Type B pancreatic cell (in vitro differentiated cells): ENCODE data around the gene DGKI. TPM values are rescaled to one million over a fixed set of nuclear protein-coding genes. Genes with fewer than 3 reads are reported as not detected.

ENCODE experiments used
- DNase-seq: peaks from one replicate; pipeline ENCODE4 v3.0.0; 2021; ENCODE audit warnings: mixed read lengths; ENCODE audit not compliant: unreplicated experiment; ENCODE audit errors: extremely low spot score
- H3K27ac Mint-ChIP-seq: 2 replicates; pipeline ENCODE4 v1.8.0; 2021; ENCODE audit warnings: mild to moderate bottlenecking, mixed read lengths
- H3K27me3 Mint-ChIP-seq: 2 replicates; pipeline ENCODE4 v1.8.0; 2021; ENCODE audit warnings: mixed read lengths
- H3K36me3 Mint-ChIP-seq: 2 replicates; pipeline ENCODE4 v1.8.0; 2021; ENCODE audit warnings: mixed read lengths
- H3K4me1 Mint-ChIP-seq: one replicate; pipeline ENCODE4 v1.8.0; 2021; ENCODE audit warnings: mixed read lengths; ENCODE audit not compliant: unreplicated experiment
- H3K4me3 Mint-ChIP-seq: 2 replicates; pipeline ENCODE4 v1.8.0; 2021; ENCODE audit warnings: mild to moderate bottlenecking, mixed read lengths
- H3K9me3 Mint-ChIP-seq: 2 replicates; pipeline ENCODE4 v1.8.0; 2021; ENCODE audit warnings: mixed read lengths
- total RNA-seq: library from RNA; stranded (reverse); gene quantifications from 2 replicates; pipeline ENCODE4 v1.2.1, GENCODE V29; 2021; ENCODE audit warnings: low replicate concordance
- TF ChIP-seq, protein P1 (sequence below): fragments of 200-600 bp; sonication (generic); conservative IDR thresholded peaks from 2 replicates; pipeline ENCODE4 v1.5.0; 2021; ENCODE audit warnings: antibody characterized with exemption, mild to moderate bottlenecking

DGKI gene
- total RNA-seq, 1 donor from 2014 or later: 2.8 TPM

DNA sequence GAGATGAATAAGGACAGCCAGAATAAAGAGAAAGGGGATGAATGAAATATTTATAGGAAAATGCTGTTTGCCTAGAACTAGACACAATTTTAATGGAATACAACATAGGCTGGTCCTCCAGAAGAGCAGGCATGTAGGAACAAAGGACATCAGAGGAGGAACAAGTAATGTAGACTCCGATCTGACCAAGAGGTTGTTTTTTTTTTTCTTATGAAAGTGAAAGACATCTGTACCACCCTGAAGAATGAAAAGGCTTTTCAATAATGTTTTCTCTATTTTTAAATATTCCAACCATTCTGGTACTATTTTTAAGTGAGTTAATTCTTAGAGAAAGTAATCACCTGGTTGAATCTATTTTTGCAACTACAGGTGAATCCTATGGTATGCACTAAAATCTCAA is 366.4 kb downstream of the DGKI start:
- H3K36me3 Mint-ChIP-seq: no peaks in the 10 kb centered on the region
- DNase-seq: no peak
- no peak overlapping the region for H3K4me3 Mint-ChIP-seq
- H3K27me3 Mint-ChIP-seq: peaks cover 4% of the 10 kb centered on the region
- no peak overlapping the region for H3K27ac Mint-ChIP-seq
- TF ChIP-seq, protein P1, sequence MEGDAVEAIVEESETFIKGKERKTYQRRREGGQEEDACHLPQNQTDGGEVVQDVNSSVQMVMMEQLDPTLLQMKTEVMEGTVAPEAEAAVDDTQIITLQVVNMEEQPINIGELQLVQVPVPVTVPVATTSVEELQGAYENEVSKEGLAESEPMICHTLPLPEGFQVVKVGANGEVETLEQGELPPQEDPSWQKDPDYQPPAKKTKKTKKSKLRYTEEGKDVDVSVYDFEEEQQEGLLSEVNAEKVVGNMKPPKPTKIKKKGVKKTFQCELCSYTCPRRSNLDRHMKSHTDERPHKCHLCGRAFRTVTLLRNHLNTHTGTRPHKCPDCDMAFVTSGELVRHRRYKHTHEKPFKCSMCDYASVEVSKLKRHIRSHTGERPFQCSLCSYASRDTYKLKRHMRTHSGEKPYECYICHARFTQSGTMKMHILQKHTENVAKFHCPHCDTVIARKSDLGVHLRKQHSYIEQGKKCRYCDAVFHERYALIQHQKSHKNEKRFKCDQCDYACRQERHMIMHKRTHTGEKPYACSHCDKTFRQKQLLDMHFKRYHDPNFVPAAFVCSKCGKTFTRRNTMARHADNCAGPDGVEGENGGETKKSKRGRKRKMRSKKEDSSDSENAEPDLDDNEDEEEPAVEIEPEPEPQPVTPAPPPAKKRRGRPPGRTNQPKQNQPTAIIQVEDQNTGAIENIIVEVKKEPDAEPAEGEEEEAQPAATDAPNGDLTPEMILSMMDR: no peak
- H3K4me1 Mint-ChIP-seq: peaks cover 4% of the 10 kb centered on the region
- H3K9me3 Mint-ChIP-seq: peaks cover 5% of the 10 kb centered on the region

DNA sequence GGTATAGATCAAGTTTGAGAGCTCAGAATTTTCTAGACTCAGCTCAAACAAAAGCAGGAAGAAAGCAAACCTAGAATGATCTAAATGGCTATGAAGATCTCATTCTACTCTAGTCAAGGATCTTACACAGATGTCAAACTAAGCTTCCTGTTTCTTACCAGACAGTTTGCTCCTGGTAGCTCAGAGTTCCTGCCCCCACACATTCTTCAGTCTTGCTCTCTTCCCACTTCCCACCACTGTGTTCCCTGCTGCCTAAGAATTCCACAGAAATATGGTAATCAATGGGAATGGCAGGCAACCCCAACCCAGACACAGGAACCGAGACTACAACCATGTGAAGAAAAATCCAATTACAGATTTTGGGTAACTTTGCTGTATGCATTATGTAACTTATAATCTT is 369.8 kb downstream of the DGKI start:
- TF ChIP-seq, protein P1: no peak
- Mint-ChIP-seq H3K4me1 (peaks cover 4% of the 10 kb centered on the region), H3K27me3 (peaks cover 4% of the 10 kb centered on the region), H3K36me3 (no peaks in the 10 kb centered on the region), H3K27ac (no peak overlapping the region), H3K9me3 (peaks cover 5% of the 10 kb centered on the region), H3K4me3 (no peak overlapping the region)
- DNase-seq: no peak

DNA sequence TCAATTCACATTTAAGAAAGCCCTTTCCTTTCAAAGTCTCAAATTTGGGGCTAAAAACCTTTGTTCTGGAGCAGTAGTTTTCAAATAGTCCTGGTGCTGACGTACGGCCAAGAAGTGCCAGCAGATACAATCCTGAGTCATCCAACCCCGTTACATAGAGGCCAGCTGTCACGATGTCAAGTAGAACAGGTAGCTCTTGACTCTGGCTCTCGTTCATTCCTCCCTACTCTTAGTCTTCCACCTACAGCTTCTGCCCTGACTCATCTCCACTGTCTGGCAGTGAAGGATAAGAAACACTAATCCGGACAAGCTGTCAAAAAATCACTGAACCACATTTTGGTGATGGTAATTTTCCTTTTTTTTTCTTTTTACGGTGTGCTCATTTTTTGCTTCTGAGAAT is 370.8 kb downstream of the DGKI start:
- Mint-ChIP-seq H3K4me1 (peaks cover 2% of the 10 kb centered on the region), H3K9me3 (peaks cover 4% of the 10 kb centered on the region), H3K4me3 (no peak overlapping the region), H3K36me3 (no peaks in the 10 kb centered on the region), H3K27ac (no peak overlapping the region), H3K27me3 (peaks cover 4% of the 10 kb centered on the region)
- DNase-seq: no peak
- TF ChIP-seq, protein P1: no peak

DNA sequence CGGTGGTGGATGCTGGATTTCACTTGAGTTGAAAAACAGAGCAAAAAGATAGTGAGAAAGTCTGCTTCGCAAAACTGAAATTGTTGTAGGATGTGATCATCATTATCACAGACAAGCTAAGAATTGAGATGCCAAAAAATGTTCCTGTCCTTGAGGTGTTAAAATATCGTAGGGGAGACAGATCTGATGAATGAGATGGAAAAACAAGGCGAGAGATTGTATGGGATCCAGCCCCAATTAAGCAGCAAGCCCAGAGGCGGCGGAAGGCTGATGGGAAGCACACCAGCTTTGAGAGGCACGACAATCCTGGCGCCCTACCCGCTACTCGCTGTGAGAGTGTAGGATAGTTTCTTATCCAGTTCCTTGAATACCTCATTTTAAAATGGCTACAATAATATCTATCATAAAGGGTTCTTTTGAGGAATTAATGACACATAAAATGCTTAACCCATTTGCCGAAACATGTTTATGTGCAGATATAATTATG is 372.2 kb downstream of the DGKI start:
- no peaks in the 10 kb centered on the region for H3K27me3 Mint-ChIP-seq
- H3K4me3 Mint-ChIP-seq: no peak overlapping the region
- H3K9me3 Mint-ChIP-seq: no peaks in the 10 kb centered on the region
- TF ChIP-seq, protein P1: no peak
- H3K27ac Mint-ChIP-seq: no peak overlapping the region
- DNase-seq: no peak
- H3K4me1 Mint-ChIP-seq: no peaks in the 10 kb centered on the region
- H3K36me3 Mint-ChIP-seq: no peaks in the 10 kb centered on the region

DNA sequence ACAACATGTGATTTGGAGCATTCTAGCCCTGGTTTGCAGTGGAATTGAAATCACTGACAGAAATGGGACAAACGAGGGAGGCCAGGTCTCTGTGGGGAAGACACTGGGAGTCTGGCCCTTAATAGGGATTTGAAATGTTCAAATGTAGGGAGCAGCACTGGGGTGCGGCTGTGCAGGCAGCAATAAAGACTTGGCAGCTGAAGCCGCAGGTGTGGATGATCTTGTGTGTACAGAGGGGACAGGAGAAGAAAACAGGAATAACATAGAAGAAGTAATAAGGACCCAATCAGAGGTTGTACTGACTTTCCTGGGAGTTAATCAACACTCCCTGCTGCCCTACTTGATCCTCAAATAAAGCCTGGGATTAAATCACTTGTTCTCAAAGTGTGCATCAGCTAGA is 375.6 kb downstream of the DGKI start:
- no peak overlapping the region for H3K4me3 Mint-ChIP-seq
- no peaks in the 10 kb centered on the region for H3K4me1 Mint-ChIP-seq
- no peaks in the 10 kb centered on the region for H3K36me3 Mint-ChIP-seq
- no peaks in the 10 kb centered on the region for H3K27me3 Mint-ChIP-seq
- TF ChIP-seq, protein P1: no peak
- no peaks in the 10 kb centered on the region for H3K9me3 Mint-ChIP-seq
- DNase-seq: no peak
- H3K27ac Mint-ChIP-seq: no peak overlapping the region

DNA sequence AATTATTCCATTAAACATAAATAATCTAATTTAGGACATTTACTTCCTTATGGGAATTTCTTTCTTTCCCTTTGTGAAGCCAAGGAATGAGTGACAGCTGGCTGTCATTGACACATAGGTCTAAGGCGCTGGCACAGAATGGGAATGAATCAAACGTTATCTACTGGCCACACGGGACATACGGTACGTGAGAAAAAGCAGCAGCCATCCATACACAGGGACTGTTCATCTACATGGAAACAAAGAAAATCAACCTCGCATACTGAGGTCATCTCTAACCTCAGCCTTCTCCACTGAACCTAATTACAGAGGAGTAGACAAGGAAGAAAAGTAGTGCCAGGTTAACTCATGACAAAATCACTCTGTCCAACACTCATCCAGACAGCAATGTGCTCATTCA is 376.9 kb downstream of the DGKI start:
- Mint-ChIP-seq H3K27me3 (no peaks in the 10 kb centered on the region), H3K9me3 (no peaks in the 10 kb centered on the region), H3K27ac (no peak overlapping the region), H3K4me3 (no peak overlapping the region), H3K4me1 (no peaks in the 10 kb centered on the region), H3K36me3 (no peaks in the 10 kb centered on the region)
- no peak for DNase-seq
- TF ChIP-seq, protein P1: no peak
